Activated naive CD8-positive, alpha-beta T cell treated with anti-CD3 and anti-CD28 coated beads, Interleukin-2, amount 10 ng/mL, durations not matched to agents 7 days and 5 days (primary cell): Measurements from ENCODE around the gene RPL27A. TPM values are rescaled to one million over a fixed set of nuclear protein-coding genes. Genes with fewer than 3 reads are reported as not detected.

ENCODE experiments used
- ATAC-seq: fragments of 150-1000 bp; cut with Tn5 transposase; one replicate; pipeline ENCODE4 v1.10.0; 2021; ENCODE audit warnings: low read depth, moderate library complexity
- POLR2A ChIA-PET: fragments of 350-600 bp; sonication (Branson Sonifier 250); formaldehyde crosslinking; loops from one replicate; lab custom pipeline; 2021; ENCODE audit warnings: antibody characterized with exemption; lab: Charles Lee
- DNase-seq: peaks from one replicate; pipeline ENCODE4 v3.0.0; 2021
- H3K27ac Mint-ChIP-seq: one replicate; pipeline ENCODE4 v1.8.0; 2022; ENCODE audit warnings: mild to moderate bottlenecking, mixed read lengths
- H3K27me3 Mint-ChIP-seq: one replicate; pipeline ENCODE4 v1.8.0; 2022; ENCODE audit warnings: mild to moderate bottlenecking, moderate library complexity, mixed read lengths
- H3K36me3 Mint-ChIP-seq: one replicate; pipeline ENCODE4 v1.8.0; 2021; ENCODE audit warnings: mild to moderate bottlenecking, mixed read lengths
- H3K4me1 Mint-ChIP-seq: one replicate; pipeline ENCODE4 v1.8.0; 2021; ENCODE audit warnings: mixed read lengths
- H3K4me3 Mint-ChIP-seq: one replicate; pipeline ENCODE4 v1.8.0; 2022; ENCODE audit warnings: mild to moderate bottlenecking, moderate library complexity, mixed read lengths
- H3K9me3 Mint-ChIP-seq: one replicate; pipeline ENCODE4 v1.8.0; 2021; ENCODE audit warnings: mixed read lengths
- total RNA-seq, 2 experiments: library from RNA; stranded (reverse); gene quantifications; one replicate each; pipeline ENCODE4 v1.2.3, GENCODE V29; 2021

RPL27A gene
- total RNA-seq, 2 experiments from 2014 or later, result 981 to 1,044 TPM

DNA sequence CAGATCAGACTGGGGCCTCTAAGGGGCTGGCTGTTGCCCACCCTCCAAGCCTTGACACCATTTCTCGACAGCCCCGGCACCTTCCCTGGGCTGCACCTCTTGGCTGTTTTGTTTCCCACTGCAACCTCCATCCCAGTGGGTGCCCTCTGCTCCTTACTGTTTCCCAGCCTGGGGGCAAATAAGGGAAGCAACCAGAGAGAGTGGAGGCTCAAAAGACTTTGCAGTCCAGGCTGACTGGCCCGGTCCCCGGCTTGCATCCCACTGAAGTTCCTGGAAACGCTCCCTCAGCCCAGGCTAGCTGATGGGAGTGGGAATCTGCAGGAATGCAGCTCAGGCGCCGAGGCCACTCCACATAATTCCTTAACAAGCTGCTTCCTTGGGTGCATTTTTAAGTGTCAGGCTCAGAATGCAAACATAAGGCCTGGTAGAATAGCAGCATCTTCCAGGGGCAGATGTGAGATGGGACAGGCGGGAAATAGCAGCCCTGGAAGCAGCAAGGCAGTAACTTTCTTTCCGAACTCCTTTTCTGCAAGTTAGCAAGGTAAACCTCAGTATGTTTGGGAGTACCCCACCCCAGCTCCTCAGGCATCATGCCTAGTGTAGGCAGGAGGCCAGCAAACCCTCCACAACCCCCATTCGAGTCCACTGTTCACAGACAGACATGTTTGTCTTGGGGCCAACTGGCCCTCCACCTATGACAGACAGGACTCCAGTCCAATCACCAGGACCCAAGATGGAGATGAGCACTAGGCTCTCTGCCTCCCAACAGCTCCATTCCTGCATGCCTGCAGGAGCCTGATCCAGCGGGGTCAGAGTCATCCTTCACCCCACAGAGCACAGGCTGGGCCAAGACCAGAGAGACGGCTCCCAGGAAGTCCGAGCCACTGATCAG, 39.3 kb downstream of the RPL27A start:
- H3K36me3 Mint-ChIP-seq, result no peaks in the 10 kb centered on the region
- no peak for ATAC-seq
- DNase-seq, result no peak
- peaks cover 12% of the 10 kb centered on the region for H3K27me3 Mint-ChIP-seq
- no peaks in the 10 kb centered on the region for H3K9me3 Mint-ChIP-seq
- peaks cover 6% of the 10 kb centered on the region for H3K4me1 Mint-ChIP-seq
- POLR2A ChIA-PET, result no interaction called here
- H3K4me3 Mint-ChIP-seq, result no peak overlapping the region
- no peak overlapping the region for H3K27ac Mint-ChIP-seq

DNA sequence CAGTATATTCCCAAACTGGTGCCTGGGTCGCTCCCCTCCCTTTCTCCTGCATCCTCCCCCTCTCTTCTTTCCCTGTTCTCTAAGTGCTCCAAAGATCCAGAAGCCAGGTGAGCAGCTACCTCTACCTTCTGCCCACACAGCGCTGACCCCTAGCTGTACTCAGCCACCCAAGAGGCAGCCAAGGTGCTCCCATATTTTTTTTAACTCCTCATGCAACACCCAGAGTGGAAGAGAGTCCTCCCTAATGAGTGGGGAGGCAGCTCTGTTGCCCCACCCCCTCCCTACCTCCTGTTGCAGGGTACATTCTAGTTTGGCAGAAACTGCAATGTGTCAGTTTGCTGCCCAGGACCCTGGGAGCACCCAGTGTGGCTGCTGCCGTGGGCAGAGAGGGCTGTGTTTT, 40.2 kb downstream of the RPL27A start:
- POLR2A ChIA-PET, result no interaction called here
- Mint-ChIP-seq H3K27me3 (peaks cover 12% of the 10 kb centered on the region), H3K9me3 (no peaks in the 10 kb centered on the region), H3K27ac (no peak overlapping the region), H3K4me1 (no peaks in the 10 kb centered on the region), H3K36me3 (no peaks in the 10 kb centered on the region), H3K4me3 (no peak overlapping the region)
- ATAC-seq (no peak), DNase-seq (no peak)

DNA sequence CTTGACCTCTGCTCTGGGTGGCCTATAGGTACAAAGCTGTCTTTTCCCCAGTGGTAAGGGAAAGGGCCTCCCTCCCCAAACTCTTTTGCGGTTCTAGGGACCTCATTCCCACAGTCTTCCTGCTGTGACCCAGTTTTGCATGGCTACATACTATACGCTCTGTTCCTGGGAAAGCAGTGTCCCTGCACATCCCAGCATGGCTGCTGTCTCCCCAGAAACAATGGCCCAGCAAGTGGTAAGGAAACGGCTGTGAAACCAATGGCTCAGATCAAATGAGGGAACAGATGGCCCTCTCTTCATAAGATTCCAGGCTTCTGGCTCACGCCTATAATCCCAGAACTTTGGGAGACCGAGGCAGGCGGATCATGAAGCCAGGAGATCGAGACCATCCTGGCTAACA, 41.1 kb downstream of the RPL27A start:
- Mint-ChIP-seq H3K27ac (no peak overlapping the region), H3K27me3 (peaks cover 10% of the 10 kb centered on the region), H3K9me3 (no peaks in the 10 kb centered on the region), H3K4me3 (no peak overlapping the region), H3K36me3 (no peaks in the 10 kb centered on the region), H3K4me1 (no peaks in the 10 kb centered on the region)
- POLR2A ChIA-PET, result no interaction called here
- ATAC-seq (no peak), DNase-seq (no peak)

DNA sequence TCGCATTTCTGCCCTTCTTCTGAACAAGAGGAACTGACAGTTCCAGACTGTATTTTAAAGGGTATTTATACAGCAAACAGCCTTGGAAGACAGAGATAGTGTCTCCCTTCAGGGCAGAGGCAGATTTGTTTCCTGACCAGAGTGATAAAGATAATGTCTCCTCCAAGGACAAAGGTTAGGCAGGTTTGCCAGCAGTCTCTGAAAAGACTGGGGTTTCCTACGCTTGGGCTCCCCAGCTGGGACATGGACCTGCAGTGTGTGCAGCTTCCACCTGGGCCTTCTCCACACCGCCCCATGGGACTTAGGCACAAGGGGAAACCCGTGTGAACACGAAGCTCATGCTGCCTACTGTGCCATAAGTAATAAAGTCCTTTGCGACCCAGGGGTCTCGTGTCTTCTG, 42.1 kb downstream of the RPL27A start:
- Mint-ChIP-seq H3K4me1 (no peaks in the 10 kb centered on the region), H3K27ac (no peak overlapping the region), H3K4me3 (no peak overlapping the region), H3K36me3 (no peaks in the 10 kb centered on the region), H3K27me3 (peaks cover 12% of the 10 kb centered on the region), H3K9me3 (no peaks in the 10 kb centered on the region)
- POLR2A ChIA-PET, result no interaction called here
- DNase-seq (no peak), ATAC-seq (no peak)

DNA sequence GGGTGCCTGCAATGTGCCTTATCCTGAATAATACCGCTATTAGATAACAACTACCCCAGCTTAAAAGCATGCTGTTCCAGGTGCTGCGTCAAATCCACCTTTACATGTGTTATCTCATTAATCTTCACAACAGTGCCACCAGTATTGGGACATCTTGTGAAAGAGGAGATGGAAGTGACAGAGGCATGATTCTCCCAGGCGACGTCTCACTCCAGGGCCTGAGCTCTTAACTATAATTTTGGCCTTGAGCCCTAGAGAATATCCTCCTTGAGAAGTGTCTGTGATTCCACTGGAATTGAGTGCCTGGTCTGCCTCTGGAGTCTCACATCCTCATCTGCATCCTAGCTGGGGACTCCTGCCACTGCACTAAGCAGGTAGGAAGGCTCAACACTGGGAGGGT, 43.8 kb downstream of the RPL27A start:
- H3K9me3 Mint-ChIP-seq, result no peaks in the 10 kb centered on the region
- DNase-seq (no peak), ATAC-seq (no peak)
- peaks cover 3% of the 10 kb centered on the region for H3K27me3 Mint-ChIP-seq
- H3K4me3 Mint-ChIP-seq, result no peak overlapping the region
- H3K27ac Mint-ChIP-seq, result no peak overlapping the region
- POLR2A ChIA-PET, result no interaction called here
- H3K4me1 Mint-ChIP-seq, result no peaks in the 10 kb centered on the region
- no peaks in the 10 kb centered on the region for H3K36me3 Mint-ChIP-seq

DNA sequence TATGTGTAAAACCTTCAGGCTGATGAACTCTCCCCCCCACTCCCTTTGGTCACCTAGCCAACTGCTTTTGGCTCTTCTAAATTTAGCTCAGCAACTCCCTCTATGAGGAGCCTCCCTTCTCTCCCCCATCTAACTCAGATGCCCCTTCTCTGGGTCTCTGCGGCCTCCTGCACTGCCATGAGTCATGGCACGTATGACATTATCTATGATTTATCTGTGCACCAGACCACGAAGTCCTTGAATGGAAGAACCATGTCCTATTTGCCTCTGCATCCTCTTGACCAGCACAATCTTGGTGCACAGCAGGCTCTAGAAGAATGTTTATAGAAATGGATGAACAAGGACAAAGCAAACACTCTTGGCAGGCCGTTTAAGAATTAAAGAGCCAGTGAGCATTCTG, 46.0 kb downstream of the RPL27A start:
- peaks cover 3% of the 10 kb centered on the region for H3K27me3 Mint-ChIP-seq
- no peak for DNase-seq
- H3K4me1 Mint-ChIP-seq, result peaks cover 4% of the 10 kb centered on the region
- no peaks in the 10 kb centered on the region for H3K9me3 Mint-ChIP-seq
- ATAC-seq, result no peak
- H3K4me3 Mint-ChIP-seq, result no peak overlapping the region
- no peaks in the 10 kb centered on the region for H3K36me3 Mint-ChIP-seq
- POLR2A ChIA-PET, result no interaction called here
- no peak overlapping the region for H3K27ac Mint-ChIP-seq

DNA sequence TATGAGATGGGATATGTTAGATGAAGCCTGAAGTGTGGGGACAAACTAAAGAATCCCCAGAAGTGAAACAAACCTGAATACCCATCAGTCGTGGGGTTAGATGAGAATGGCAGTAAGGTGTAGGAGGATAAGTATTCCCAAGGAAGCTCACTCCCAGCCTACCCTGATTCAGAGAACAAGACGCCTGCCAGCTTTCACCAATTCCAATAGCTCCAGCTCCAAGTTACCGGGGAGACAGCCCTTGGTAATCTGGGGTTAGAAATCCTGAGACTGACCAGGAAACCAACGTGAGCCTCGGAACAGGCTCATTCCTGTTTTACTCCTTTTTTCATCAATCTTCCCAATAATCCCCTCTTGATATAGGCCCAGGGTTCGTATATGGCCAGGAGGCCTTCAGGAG, 46.5 kb downstream of the RPL27A start:
- DNase-seq, result no peak
- H3K9me3 Mint-ChIP-seq, result no peaks in the 10 kb centered on the region
- peaks cover 4% of the 10 kb centered on the region for H3K4me1 Mint-ChIP-seq
- H3K36me3 Mint-ChIP-seq, result no peaks in the 10 kb centered on the region
- POLR2A ChIA-PET, result no interaction called here
- H3K27ac Mint-ChIP-seq, result no peak overlapping the region
- no peak overlapping the region for H3K4me3 Mint-ChIP-seq
- no peak for ATAC-seq
- H3K27me3 Mint-ChIP-seq, result peaks cover 3% of the 10 kb centered on the region

DNA sequence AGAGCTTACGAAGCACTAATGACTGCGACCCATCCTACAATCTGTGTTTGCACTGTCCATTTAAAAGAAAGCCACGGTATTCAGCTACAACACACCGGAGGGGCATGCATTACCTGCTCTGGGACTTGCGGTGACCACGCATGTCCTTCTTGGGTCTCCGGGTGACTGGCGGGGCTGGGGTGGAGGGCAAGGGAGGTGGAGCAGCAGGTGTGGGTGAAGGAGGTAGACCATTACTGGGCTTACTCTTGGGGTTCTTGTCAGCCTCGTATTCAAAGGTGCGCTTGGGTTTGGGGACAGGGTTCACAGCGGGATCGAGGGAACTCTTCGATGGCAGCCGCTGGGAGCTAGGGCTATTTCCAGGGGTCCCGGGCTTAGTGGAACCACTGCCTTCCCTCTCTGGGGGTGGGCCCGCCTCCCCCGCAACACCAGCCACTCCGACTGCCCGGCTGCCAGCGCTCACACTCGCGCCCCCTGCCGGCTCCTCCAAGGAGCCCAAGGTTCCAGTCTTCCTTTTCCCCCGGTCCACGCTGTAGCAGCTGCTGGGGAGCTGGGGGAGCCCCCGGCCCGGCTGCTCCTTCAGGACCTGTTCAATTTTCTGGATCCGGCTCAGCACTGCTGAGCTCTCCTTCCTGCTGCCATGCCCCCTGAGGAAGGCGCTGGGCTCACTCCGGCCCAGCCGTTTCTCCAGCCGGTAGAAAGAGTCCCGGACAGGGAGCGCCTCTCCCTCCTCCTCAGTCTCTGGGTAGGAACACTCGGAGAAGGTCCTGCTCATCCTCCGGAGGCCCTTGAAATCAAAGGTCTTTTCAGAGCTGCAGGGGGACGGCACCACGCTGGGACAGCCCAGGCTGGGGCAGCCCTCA, 47.5 kb downstream of the RPL27A start:
- H3K36me3 Mint-ChIP-seq, result no peaks in the 10 kb centered on the region
- POLR2A ChIA-PET, result no interaction called here
- no peaks in the 10 kb centered on the region for H3K9me3 Mint-ChIP-seq
- no peak overlapping the region for H3K4me3 Mint-ChIP-seq
- H3K27ac Mint-ChIP-seq, result no peak overlapping the region
- DNase-seq (no peak), ATAC-seq (no peak)
- H3K27me3 Mint-ChIP-seq, result peaks cover 3% of the 10 kb centered on the region
- peaks cover 4% of the 10 kb centered on the region for H3K4me1 Mint-ChIP-seq

DNA sequence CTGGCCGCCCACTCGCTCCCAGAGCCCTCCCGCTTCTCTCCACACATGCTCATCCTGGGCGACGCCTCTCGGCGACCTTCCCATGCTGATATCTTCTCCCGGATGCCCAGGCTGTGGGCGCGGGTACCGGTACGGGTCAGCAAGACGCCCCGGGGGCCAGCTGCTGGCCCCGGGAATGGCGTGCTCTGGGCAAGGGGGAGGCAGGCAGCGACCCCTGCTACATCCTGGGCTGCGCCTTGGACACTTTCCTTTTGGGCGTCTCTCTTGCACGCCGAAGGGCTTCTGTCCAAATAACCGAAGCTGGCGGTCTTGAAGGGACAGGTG, 48.1 kb downstream of the RPL27A start:
- POLR2A ChIA-PET, result no interaction called here
- Mint-ChIP-seq H3K4me3 (no peak overlapping the region), H3K36me3 (no peaks in the 10 kb centered on the region), H3K27ac (no peak overlapping the region), H3K27me3 (peaks cover 3% of the 10 kb centered on the region), H3K9me3 (no peaks in the 10 kb centered on the region), H3K4me1 (peaks cover 4% of the 10 kb centered on the region)
- no peak for DNase-seq
- ATAC-seq, result no peak

DNA sequence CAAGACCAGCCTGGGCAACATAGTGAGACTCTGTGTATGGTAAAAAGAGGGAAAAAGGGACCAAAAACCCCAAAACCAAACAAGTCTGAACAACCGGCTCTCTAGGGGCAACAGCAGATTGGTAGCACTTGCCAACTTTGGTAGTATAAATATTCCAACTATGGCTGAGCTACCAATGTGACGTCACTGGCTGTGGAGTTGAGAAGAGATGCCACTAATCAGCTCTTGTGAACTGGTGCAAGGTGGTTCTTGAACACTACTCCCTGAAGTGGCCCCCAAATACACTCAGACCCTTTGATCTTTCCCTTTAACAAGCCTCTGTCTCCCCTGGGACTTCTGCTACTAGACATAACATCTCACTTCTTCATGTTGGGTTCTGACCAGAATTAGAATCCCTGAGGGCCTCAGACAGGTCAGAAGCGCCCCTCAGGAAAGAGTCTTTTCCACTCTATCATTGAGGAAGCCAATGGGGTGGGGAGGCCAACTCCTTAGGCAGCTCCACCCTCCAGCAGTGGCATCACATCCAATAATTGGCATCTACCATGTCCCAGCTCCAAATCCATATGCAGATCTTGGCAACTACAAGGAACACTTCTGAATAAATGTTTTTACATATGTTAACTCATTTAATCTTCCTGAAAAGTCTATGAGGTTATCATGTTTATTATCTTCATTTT, 49.2 kb downstream of the RPL27A start:
- DNase-seq, result no peak
- H3K27ac Mint-ChIP-seq, result no peak overlapping the region
- POLR2A ChIA-PET, result no interaction called here
- ATAC-seq, result no peak
- peaks cover 3% of the 10 kb centered on the region for H3K27me3 Mint-ChIP-seq
- peaks cover 4% of the 10 kb centered on the region for H3K4me1 Mint-ChIP-seq
- H3K9me3 Mint-ChIP-seq, result no peaks in the 10 kb centered on the region
- H3K4me3 Mint-ChIP-seq, result no peak overlapping the region
- no peaks in the 10 kb centered on the region for H3K36me3 Mint-ChIP-seq

DNA sequence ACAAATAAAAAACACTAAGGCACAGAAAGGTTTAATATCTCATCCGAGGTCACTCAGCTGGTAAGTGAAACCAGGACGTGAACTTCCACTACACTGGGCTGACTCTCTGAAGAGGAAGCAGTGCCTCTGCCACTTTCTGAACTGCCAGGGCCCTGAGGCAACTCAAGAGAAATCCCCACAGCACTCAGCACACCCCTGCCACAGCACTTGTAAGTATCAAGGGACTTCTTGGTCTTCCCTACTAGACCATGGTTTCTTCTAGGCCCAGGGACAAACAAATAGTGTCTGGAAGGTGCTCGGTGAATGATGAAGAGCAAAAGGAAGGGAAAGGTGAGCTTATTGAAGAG, 49.7 kb downstream of the RPL27A start:
- H3K9me3 Mint-ChIP-seq, result no peaks in the 10 kb centered on the region
- no peak overlapping the region for H3K4me3 Mint-ChIP-seq
- POLR2A ChIA-PET, result no interaction called here
- no peak for DNase-seq
- H3K27ac Mint-ChIP-seq, result no peak overlapping the region
- peaks cover 4% of the 10 kb centered on the region for H3K4me1 Mint-ChIP-seq
- peak; percentile 10 for ATAC-seq
- no peaks in the 10 kb centered on the region for H3K36me3 Mint-ChIP-seq
- peaks cover 3% of the 10 kb centered on the region for H3K27me3 Mint-ChIP-seq

DNA sequence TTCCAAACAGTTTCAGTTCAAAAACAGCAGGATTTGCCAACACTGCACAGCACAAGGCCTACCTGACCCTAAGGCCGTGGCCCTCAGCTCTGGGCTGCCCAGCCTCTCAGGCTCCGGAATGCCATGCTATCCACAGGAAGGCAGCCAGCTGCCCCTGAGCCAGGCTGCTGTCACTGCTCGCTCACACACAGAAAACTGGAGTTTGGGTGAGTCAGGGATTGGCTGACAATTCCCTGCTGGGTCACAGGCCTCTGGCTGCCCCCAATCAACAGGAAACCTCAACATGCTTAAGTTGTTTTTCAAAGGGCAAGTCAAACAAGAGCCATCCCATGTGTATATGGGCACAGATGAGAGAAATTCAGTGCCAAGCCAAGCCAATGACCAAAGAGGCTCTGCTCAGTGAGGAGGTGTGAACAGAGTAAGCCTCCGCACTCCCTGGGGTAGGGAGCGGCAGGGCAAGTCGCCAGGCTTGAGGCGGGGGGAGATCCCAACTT, 50.2 kb downstream of the RPL27A start:
- DNase-seq (no peak), ATAC-seq (no peak)
- H3K4me1 Mint-ChIP-seq, result peaks cover 4% of the 10 kb centered on the region
- H3K27ac Mint-ChIP-seq, result no peak overlapping the region
- H3K9me3 Mint-ChIP-seq, result no peaks in the 10 kb centered on the region
- POLR2A ChIA-PET, result no interaction called here
- no peak overlapping the region for H3K4me3 Mint-ChIP-seq
- peaks cover 3% of the 10 kb centered on the region for H3K27me3 Mint-ChIP-seq
- no peaks in the 10 kb centered on the region for H3K36me3 Mint-ChIP-seq

DNA sequence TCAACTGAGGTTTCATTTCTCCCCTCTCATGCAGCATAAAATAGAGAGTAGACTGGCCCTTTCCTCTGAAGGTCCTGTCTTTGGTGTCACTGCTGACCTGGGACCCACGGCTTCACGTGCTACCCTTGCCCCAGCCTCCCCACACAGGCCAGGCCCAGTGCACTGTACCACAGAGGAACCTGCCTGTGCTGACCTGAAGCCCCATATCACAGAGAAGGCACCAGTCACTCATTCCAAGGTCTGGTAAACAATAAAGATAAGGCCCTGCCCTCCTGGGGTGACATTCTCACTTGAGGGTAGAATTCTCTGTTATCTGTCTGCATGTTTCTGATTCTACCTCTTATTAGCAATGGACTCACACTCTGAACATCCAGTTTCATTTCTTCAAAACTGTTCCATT, 51.3 kb downstream of the RPL27A start:
- ATAC-seq (no peak), DNase-seq (no peak)
- peaks cover under 1% of the 10 kb centered on the region for H3K27me3 Mint-ChIP-seq
- H3K4me3 Mint-ChIP-seq, result no peak overlapping the region
- H3K27ac Mint-ChIP-seq, result no peak overlapping the region
- peaks cover 4% of the 10 kb centered on the region for H3K4me1 Mint-ChIP-seq
- no peaks in the 10 kb centered on the region for H3K9me3 Mint-ChIP-seq
- POLR2A ChIA-PET, result no interaction called here
- no peaks in the 10 kb centered on the region for H3K36me3 Mint-ChIP-seq
